H9 (cell line): ENCODE results near the gene SH3RF3. TPM values are rescaled to one million over a fixed set of nuclear protein-coding genes. Genes with fewer than 3 reads are reported as not detected.

Experiments used
- DNase-seq: peaks from one replicate; pipeline ENCODE4 v3.0.0-alpha.2; 2017
- H2AFZ ChIP-seq: one replicate; pipeline ENCODE4 v1.6.1; 2013; ENCODE audit warnings: mild to moderate bottlenecking, low read length, control low read depth, moderate library complexity
- H2AK5ac ChIP-seq: 2 replicates; pipeline ENCODE4 v1.6.1; 2013; ENCODE audit warnings: low read length, control low read depth, mixed read lengths; ENCODE audit not compliant: insufficient read length
- H2BK120ac ChIP-seq: one replicate; pipeline ENCODE4 v1.6.1; 2013; ENCODE audit warnings: low read depth, mild to moderate bottlenecking, low read length, control low read depth, inconsistent platforms; ENCODE audit not compliant: poor library complexity, severe bottlenecking
- H2BK12ac ChIP-seq: 2 replicates; pipeline ENCODE4 v1.6.1; 2013; ENCODE audit warnings: low read length, control low read depth, mixed read lengths, low read depth; ENCODE audit not compliant: insufficient read length
- H2BK15ac ChIP-seq: 2 replicates; pipeline ENCODE4 v1.6.1; 2013; ENCODE audit warnings: low read depth, low read length, control low read depth
- H2BK20ac ChIP-seq: one replicate; pipeline ENCODE4 v1.6.1; 2013; ENCODE audit warnings: low read depth, mild to moderate bottlenecking, low read length, control low read depth, inconsistent platforms; ENCODE audit not compliant: poor library complexity, severe bottlenecking
- H2BK5ac ChIP-seq: 2 replicates; pipeline ENCODE4 v1.6.1; 2013; ENCODE audit warnings: low read length, control low read depth, mixed read lengths; ENCODE audit not compliant: insufficient read length
- H3K14ac ChIP-seq: 2 replicates; pipeline ENCODE4 v1.6.1; 2013; ENCODE audit warnings: low read length, control low read depth; ENCODE audit not compliant: insufficient read depth
- H3K18ac ChIP-seq: 2 replicates; pipeline ENCODE4 v1.6.1; 2013; ENCODE audit warnings: low read depth, mild to moderate bottlenecking, mixed read lengths, low read length, control low read depth; ENCODE audit not compliant: insufficient read length
- H3K23ac ChIP-seq: 2 replicates; pipeline ENCODE4 v1.6.1; 2013; ENCODE audit warnings: low read length, control low read depth, mixed read lengths, low read depth; ENCODE audit not compliant: insufficient read length
- H3K23me2 ChIP-seq: 2 replicates; pipeline ENCODE4 v1.6.1; 2013; ENCODE audit warnings: low read depth, mild to moderate bottlenecking, mixed read lengths, low read length, control low read depth; ENCODE audit not compliant: insufficient read length, poor library complexity, severe bottlenecking
- H3K27ac ChIP-seq: 2 replicates; pipeline ENCODE4 v1.5.1; 2013; ENCODE audit warnings: low read length, control low read depth, mixed read lengths, low read depth; ENCODE audit not compliant: insufficient read length
- H3K27me3 ChIP-seq: 2 replicates; pipeline ENCODE4 v1.6.1; 2013; ENCODE audit warnings: low read length, control low read depth, inconsistent platforms; ENCODE audit not compliant: insufficient read depth
- H3K4ac ChIP-seq: 2 replicates; pipeline ENCODE4 v1.6.1; 2013; ENCODE audit warnings: low read depth, mild to moderate bottlenecking, control low read depth, inconsistent platforms, low read length, moderate library complexity
- H3K4me1 ChIP-seq: 2 replicates; pipeline ENCODE4 v1.6.1; 2013; ENCODE audit warnings: low read length, control low read depth, inconsistent platforms; ENCODE audit not compliant: insufficient read depth
- H3K4me2 ChIP-seq: 2 replicates; pipeline ENCODE4 v1.6.1; 2013; ENCODE audit warnings: low read length, control low read depth, mixed read lengths; ENCODE audit not compliant: insufficient read length, insufficient read depth
- H3K56ac ChIP-seq: 2 replicates; pipeline ENCODE4 v1.6.1; 2013; ENCODE audit warnings: low read depth, mild to moderate bottlenecking, mixed read lengths, low read length, control low read depth; ENCODE audit not compliant: insufficient read length
- H3K79me1 ChIP-seq: 2 replicates; pipeline ENCODE4 v1.6.1; 2013; ENCODE audit warnings: low read depth, mild to moderate bottlenecking, moderate library complexity, low read length, control low read depth, inconsistent platforms; ENCODE audit not compliant: insufficient read depth, poor library complexity, severe bottlenecking
- H3K79me2 ChIP-seq: 2 replicates; pipeline ENCODE4 v1.6.1; 2013; ENCODE audit warnings: low read length, control low read depth, inconsistent platforms; ENCODE audit not compliant: insufficient read depth
- H3K9ac ChIP-seq: 2 replicates; pipeline ENCODE4 v1.6.1; 2013; ENCODE audit warnings: low read length, control low read depth, mixed read lengths; ENCODE audit not compliant: insufficient read length; ENCODE audit errors: extremely low read depth
- H3K9me3 ChIP-seq: one replicate; pipeline ENCODE4 v1.6.1; 2013; ENCODE audit warnings: low read depth, low read length, inconsistent platforms; ENCODE audit not compliant: control insufficient read depth
- H3T11ph ChIP-seq: one replicate; pipeline ENCODE4 v1.6.1; 2013; ENCODE audit warnings: mild to moderate bottlenecking, low read length, control low read depth, inconsistent platforms
- H4K20me1 ChIP-seq: one replicate; pipeline ENCODE4 v1.6.1; 2013; ENCODE audit not compliant: control insufficient read depth, insufficient read length, insufficient read depth
- H4K5ac ChIP-seq: 2 replicates; pipeline ENCODE4 v1.6.1; 2013; ENCODE audit warnings: low read depth, mild to moderate bottlenecking, mixed read lengths, low read length, control low read depth; ENCODE audit not compliant: insufficient read length
- H4K8ac ChIP-seq: replicated peaks from 2 replicates; pipeline ENCODE4 v1.6.1; 2013; ENCODE audit warnings: low read length, control low read depth, mixed read lengths, low read depth; ENCODE audit not compliant: insufficient read length
- H4K91ac ChIP-seq: 2 replicates; pipeline ENCODE4 v1.6.1; 2013; ENCODE audit warnings: low read depth, mild to moderate bottlenecking, moderate library complexity, mixed read lengths, low read length, control low read depth; ENCODE audit not compliant: insufficient read length
- H3K27ac Mint-ChIP-seq, 3 experiments: 2 replicates in 2 of 3; 3 replicates in 1 of 3; pipeline ENCODE4 v1.8.0; 2020 to 2021; ENCODE audit warnings: mixed read lengths in 3 of 3, mild to moderate bottlenecking in 1 of 3, moderate library complexity in 1 of 3
- H3K27me3 Mint-ChIP-seq: 2 replicates; pipeline ENCODE4 v1.8.0; 2021; ENCODE audit warnings: low read depth, mild to moderate bottlenecking, moderate library complexity, mixed read lengths
- H3K36me3 Mint-ChIP-seq, 3 experiments: 2 replicates in 2 of 3; 3 replicates in 1 of 3; pipeline ENCODE4 v1.8.0; 2020 to 2021; ENCODE audit warnings: low read depth in 3 of 3, mixed read lengths in 3 of 3; ENCODE audit not compliant: insufficient read depth in 1 of 3
- H3K4me1 Mint-ChIP-seq, 2 experiments: 2 replicates each; pipeline ENCODE4 v1.8.0; 2020; ENCODE audit warnings: mixed read lengths in 2 of 2
- H3K4me3 Mint-ChIP-seq, 2 experiments: 2 replicates in 1 of 2; 3 replicates in 1 of 2; pipeline ENCODE4 v1.8.0; 2020 to 2021; ENCODE audit warnings: mild to moderate bottlenecking in 2 of 2, mixed read lengths in 2 of 2, moderate library complexity in 1 of 2
- H3K9me3 Mint-ChIP-seq, 2 experiments: 2 replicates in 1 of 2; 3 replicates in 1 of 2; pipeline ENCODE4 v1.8.0; 2020; ENCODE audit warnings: mild to moderate bottlenecking in 2 of 2, mixed read lengths in 2 of 2, moderate library complexity in 1 of 2
- CTCF ChIP-seq: fragments of 200-600 bp; sonication (generic); conservative IDR thresholded peaks from 3 replicates; pipeline ENCODE4 v1.8.0; 2021; ENCODE audit warnings: antibody characterized with exemption, mild to moderate bottlenecking
- WGBS: extraction: QIAGEN DNeasy Blood & Tissue Kit; methylation state at CpG from one replicate; pipeline ENCODE4 v1.1.7; 2013; ENCODE audit warnings: missing lambda C conversion rate, low lambda C conversion rate, mixed read lengths; ENCODE audit not compliant: insufficient read length; ENCODE audit errors: extremely low coverage; 5-methylcytosine and 5-hydroxymethylcytosine counted together
- total RNA-seq: library from RNA; stranded (reverse); gene quantifications from 2 replicates; pipeline ENCODE4 v1.2.1, GENCODE V29; 2021

Gene SH3RF3
- total RNA-seq, 1 experiment from 2014 or later, result 0.46 TPM

GRCh38 chr2:109137616-109138015 lies 8.6 kb downstream of the SH3RF3 start:
- Histone ChIP-seq H2AFZ (no peak overlapping the region), H3K79me1 (no peaks in the 10 kb centered on the region), H3K9me3 (no peaks in the 10 kb centered on the region), H3K4me1 (no peaks in the 10 kb centered on the region), H2BK15ac (no peak overlapping the region), H4K91ac (no peak overlapping the region), H2BK5ac (no peak overlapping the region), H3K18ac (no peak overlapping the region), H3K27me3 (no peaks in the 10 kb centered on the region; the same call in 1 of the 2 replicates), H2BK20ac (no peak overlapping the region), H4K20me1 (no peaks in the 10 kb centered on the region), H3K23me2 (no peaks in the 10 kb centered on the region), H2BK120ac (no peak overlapping the region), H3K56ac (no peak overlapping the region), H3K4me2 (no peak overlapping the region), H3K27ac (no peak overlapping the region), H3K79me2 (no peaks in the 10 kb centered on the region), H2AK5ac (no peak overlapping the region), H3K4ac (no peak overlapping the region), H2BK12ac (no peak overlapping the region), H4K5ac (no peak overlapping the region), H3K14ac (no peak overlapping the region), H3T11ph (no peak overlapping the region), H3K23ac (no peak overlapping the region), H3K9ac (no peak overlapping the region), H4K8ac (no peak overlapping the region)
- Mint-ChIP-seq H3K9me3 (no peaks in the 10 kb centered on the region), H3K4me3 (no peak overlapping the region), H3K36me3 (no peaks in the 10 kb centered on the region), H3K4me1 (peaks cover 10 to 12% of the 10 kb centered on the region in 2 experiments), H3K27me3 (peaks cover 31% of the 10 kb centered on the region), H3K27ac (no peak overlapping the region)
- WGBS, result no CpG with 5 or more reads among the region's 6 CpGs
- DNase-seq, result no peak
- no peak for TF ChIP-seq CTCF
